BLaER1 treated with 17β-estradiol and CSF1 and Interleukin-3, amounts not matched to agents 10 nM and 100 nM (cell line): ENCODE results near the gene LIPN.
A peak's percentile ranks its signal among the peaks of the same experiment; 100 is the strongest.

Experiments
- H3K27ac ChIP-seq, 11 experiments: shearing (Covaris generic); formaldehyde crosslinking; 2 replicates each; pipeline ENCODE4 v1.8.1; 2022
- H3K27me3 ChIP-seq, 11 experiments: shearing (Covaris generic); formaldehyde crosslinking; 2 replicates each; pipeline ENCODE4 v1.8.1; 2022
- H3K36me3 ChIP-seq, 11 experiments: shearing (Covaris generic); formaldehyde crosslinking; 2 replicates each; pipeline ENCODE4 v1.8.1; 2022
- H3K4me1 ChIP-seq, 10 experiments: shearing (Covaris generic); formaldehyde crosslinking; 2 replicates each; pipeline ENCODE4 v1.8.1; 2022
- H3K4me2 ChIP-seq, 11 experiments: shearing (Covaris generic); formaldehyde crosslinking; 2 replicates each; pipeline ENCODE4 v1.8.1; 2022
- H3K4me3 ChIP-seq, 10 experiments: shearing (Covaris generic); formaldehyde crosslinking; 2 replicates each; pipeline ENCODE4 v1.8.1; 2022
- H3K9ac ChIP-seq, 11 experiments: shearing (Covaris generic); formaldehyde crosslinking; 2 replicates each; pipeline ENCODE4 v1.8.1; 2022
- H3K9me3 ChIP-seq, 11 experiments: shearing (Covaris generic); formaldehyde crosslinking; replicated peaks in 1 of 11; 2 replicates each; pipeline ENCODE4 v1.8.1; 2022
- H4K20me1 ChIP-seq, 11 experiments: shearing (Covaris generic); formaldehyde crosslinking; 2 replicates each; pipeline ENCODE4 v1.8.1; 2022
- Cebpa-rat ChIP-seq, 11 experiments: shearing (Covaris generic); IDR thresholded peaks; 2 replicates each; pipeline ENCODE4 v1.8.1; 2022

LIPN gene, protein sequence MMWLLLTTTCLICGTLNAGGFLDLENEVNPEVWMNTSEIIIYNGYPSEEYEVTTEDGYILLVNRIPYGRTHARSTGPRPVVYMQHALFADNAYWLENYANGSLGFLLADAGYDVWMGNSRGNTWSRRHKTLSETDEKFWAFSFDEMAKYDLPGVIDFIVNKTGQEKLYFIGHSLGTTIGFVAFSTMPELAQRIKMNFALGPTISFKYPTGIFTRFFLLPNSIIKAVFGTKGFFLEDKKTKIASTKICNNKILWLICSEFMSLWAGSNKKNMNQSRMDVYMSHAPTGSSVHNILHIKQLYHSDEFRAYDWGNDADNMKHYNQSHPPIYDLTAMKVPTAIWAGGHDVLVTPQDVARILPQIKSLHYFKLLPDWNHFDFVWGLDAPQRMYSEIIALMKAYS

DNA sequence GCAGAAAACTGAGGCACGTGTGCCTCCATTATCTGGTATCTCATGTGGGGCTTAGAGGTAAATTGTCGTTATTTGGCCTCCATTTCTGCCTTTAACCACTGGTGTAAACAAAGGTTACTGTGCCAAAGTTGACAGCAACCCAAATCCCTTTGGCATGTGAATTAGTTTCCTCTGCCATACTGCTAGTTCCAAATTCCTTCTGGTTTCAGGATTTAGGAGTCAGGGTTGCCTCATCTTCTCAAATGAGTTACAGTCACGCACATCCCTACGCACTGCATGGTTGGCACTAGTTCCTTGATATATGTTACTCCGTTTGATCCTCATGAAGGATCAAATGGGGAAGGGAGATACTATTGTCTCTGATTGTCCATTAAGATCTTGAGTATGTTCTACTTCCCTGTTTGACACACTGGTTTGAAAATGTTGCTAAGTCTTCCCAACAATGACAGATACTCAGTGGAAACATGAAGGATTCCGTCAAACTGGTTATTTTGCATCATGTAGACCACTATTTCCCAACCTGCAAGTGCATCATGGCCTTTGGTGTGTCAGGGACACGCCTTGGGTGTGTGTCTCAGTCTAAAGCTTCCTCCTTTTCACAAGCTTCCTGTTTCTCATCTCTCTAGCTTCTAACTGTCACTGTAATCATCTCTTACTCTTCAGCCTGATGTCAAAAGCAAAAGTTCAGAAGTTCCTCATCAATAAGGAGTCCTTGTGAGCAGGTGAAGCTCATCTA is at the start of gene LIPN:
LIPN (plus strand) TSS at position 655 of the 736 bp plus-strand sequence. CDS start 1,386 bp downstream, outside the sequence.
- H3K27me3 ChIP-seq, result no peaks in the 10 kb centered on the region
- no peaks in the 10 kb centered on the region for H3K36me3 ChIP-seq
- peak in 2 of 11 experiments; percentile 21 to 29; a peak in 1 of 22 replicates for TF ChIP-seq Cebpa-rat (IDR thresholded peaks at IDR 0.05)
- no peak within 1 kb of the TSS; a peak in 1 of 22 replicates for H3K9ac ChIP-seq
- no peak within 1 kb of the TSS for H3K4me3 ChIP-seq
- H3K4me2 ChIP-seq, result peak within 1 kb of the TSS in 5 of 11 experiments; percentile 23 to 41 (median 31); a peak in 6 of 22 replicates
- H3K27ac ChIP-seq, result peak within 1 kb of the TSS in 5 of 11 experiments; percentile 21 to 66 (median 45); a peak in 7 of 22 replicates
- H3K9me3 ChIP-seq, result no peaks in the 10 kb centered on the region
- H3K4me1 ChIP-seq, result peaks cover 0 to 12% (median 0%) of the 10 kb centered on the region in 10 experiments; a peak in 7 of 20 replicates
- no peaks in the 10 kb centered on the region for H4K20me1 ChIP-seq

DNA sequence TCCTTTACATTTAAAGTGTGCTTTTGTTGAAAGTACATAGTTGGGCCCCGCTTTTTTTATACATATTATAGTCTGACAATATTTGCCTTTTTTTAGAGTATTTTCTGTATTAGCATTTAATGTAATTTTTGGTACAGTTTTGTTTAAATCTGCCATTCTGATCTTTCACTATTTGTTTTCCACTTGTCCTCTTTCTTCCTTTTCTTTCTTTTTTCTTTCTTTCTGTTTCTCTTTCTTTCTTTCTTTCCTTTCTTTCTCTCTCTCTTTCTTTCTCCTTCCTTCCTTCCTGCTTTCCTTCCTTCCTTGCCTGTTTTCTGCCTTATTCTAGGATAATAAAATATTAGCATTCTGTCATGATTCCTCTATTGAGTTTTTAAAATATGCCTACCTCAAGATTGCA is 44.3 kb upstream of the LIPN start:
- H3K27ac ChIP-seq, result no peak overlapping the region
- H3K9me3 ChIP-seq, result no peaks in the 10 kb centered on the region
- H3K4me2 ChIP-seq, result no peak overlapping the region
- H4K20me1 ChIP-seq, result no peaks in the 10 kb centered on the region
- no peak overlapping the region for H3K4me3 ChIP-seq
- peaks cover 0 to 9% (median 0%) of the 10 kb centered on the region in 11 experiments; a peak in 1 of 22 replicates for H3K27me3 ChIP-seq
- no peaks in the 10 kb centered on the region for H3K36me3 ChIP-seq
- no peaks in the 10 kb centered on the region for H3K4me1 ChIP-seq
- no peak overlapping the region for H3K9ac ChIP-seq
- TF ChIP-seq Cebpa-rat (IDR thresholded peaks at IDR 0.05), result no peak

DNA sequence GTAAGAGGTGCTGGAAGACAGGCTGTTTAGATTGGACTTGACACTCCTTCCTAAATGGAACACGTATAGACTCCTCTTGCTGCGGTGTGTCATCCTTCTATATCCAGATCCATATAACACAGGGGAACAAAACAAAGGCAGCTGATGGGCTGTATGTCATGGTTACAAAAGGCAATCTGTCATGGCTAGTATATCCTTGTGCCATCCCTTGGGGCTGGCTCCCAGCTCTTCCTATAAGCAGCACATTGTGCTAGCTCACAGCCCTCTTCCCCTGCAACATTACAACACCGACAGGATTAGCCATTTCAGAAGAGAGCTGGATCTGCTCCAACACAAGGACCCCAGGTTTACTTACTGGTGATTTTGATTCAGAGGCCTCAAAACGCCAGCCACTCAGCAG is 38.4 kb upstream of the LIPN start:
- Histone ChIP-seq H3K36me3 (no peaks in the 10 kb centered on the region), H3K4me2 (no peak overlapping the region), H3K9ac (no peak overlapping the region), H3K9me3 (no peaks in the 10 kb centered on the region), H3K4me1 (peaks cover 0 to 7% (median 0%) of the 10 kb centered on the region in 10 experiments; a peak in 1 of 20 replicates), H4K20me1 (no peaks in the 10 kb centered on the region), H3K27ac (no peak overlapping the region), H3K4me3 (no peak overlapping the region), H3K27me3 (0 out of 22 replicates have a peak, but pooled peaks cover 0 to 2% (median 0%) of the 10 kb centered on the region in 11 experiments)
- no peak for TF ChIP-seq Cebpa-rat (IDR thresholded peaks at IDR 0.05)

DNA sequence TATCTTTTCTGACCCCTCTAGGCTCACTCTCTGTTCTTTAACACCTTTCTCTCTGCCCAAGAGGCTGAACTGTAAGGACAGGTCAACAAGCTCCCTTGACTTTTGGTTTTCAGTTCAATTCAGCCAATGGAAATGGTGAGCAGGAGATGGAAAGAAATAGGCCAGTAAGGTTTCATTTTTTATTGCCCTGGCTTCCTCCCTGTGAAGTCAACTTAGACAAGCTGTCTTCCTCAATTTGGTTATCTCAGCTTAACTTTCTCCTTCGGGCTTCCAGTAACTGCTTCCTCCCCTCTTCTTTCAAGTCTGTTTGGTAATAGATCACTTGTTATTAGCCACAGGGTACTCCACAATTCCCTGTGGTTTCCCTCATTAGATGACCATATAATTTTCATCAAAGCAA is 34.0 kb upstream of the LIPN start:
- H3K9me3 ChIP-seq, result no peaks in the 10 kb centered on the region; a peak in 1 of 22 replicates
- H3K4me1 ChIP-seq, result peaks cover 0 to 7% (median 0%) of the 10 kb centered on the region in 10 experiments; a peak in 1 of 20 replicates
- H4K20me1 ChIP-seq, result no peaks in the 10 kb centered on the region
- no peak overlapping the region for H3K27ac ChIP-seq
- H3K27me3 ChIP-seq, result 0 out of 22 replicates have a peak, but pooled peaks cover 0 to 2% (median 0%) of the 10 kb centered on the region in 11 experiments
- no peak for TF ChIP-seq Cebpa-rat (IDR thresholded peaks at IDR 0.05)
- peak overlapping the region in 2 of 11 experiments; percentile 6 to 28; a peak in 1 of 22 replicates for H3K4me2 ChIP-seq
- H3K4me3 ChIP-seq, result no peak overlapping the region
- no peak overlapping the region for H3K9ac ChIP-seq
- H3K36me3 ChIP-seq, result no peaks in the 10 kb centered on the region

DNA sequence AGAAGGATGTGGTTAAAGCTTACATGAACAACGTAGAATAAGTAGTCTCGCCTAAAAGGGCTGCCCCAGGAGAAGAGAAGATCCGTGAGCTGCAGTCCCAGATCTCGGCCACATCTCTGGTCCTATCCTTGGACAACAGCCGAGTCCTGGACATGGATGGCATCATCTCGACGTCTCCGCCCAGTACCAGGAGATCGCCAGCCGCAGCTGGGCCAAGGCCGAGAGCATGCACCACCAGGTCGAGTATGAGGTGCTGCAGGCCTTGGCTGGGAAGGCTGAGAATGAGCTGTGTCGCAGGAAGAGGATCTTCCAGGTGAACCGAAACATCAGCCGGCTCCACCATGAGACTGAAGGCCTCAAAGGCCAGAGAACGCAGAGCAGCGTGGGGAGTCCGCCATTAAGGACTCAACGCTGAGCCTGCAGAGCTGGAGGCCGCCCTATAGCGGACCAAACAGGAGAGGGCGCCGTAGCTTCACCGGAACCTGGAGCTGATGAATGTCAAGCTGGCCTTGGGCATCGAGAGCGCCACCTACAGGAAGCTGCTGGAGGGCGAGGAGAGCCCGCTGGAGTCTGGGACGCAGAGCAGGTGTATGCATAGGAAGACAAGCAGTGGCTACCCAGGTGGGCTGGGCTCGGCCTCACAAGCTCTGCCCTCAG is 31.6 kb upstream of the LIPN start:
- Histone ChIP-seq H3K36me3 (no peaks in the 10 kb centered on the region), H3K4me1 (peaks cover 0 to 7% (median 2%) of the 10 kb centered on the region in 10 experiments; a peak in 9 of 20 replicates), H3K9me3 (no peaks in the 10 kb centered on the region; a peak in 1 of 22 replicates), H3K27ac (no peak overlapping the region), H3K4me3 (no peak overlapping the region), H3K27me3 (0 out of 22 replicates have a peak, but pooled peaks cover 0 to 2% (median 0%) of the 10 kb centered on the region in 11 experiments), H3K9ac (no peak overlapping the region), H3K4me2 (no peak overlapping the region), H4K20me1 (no peaks in the 10 kb centered on the region)
- TF ChIP-seq Cebpa-rat (IDR thresholded peaks at IDR 0.05), result no peak

DNA sequence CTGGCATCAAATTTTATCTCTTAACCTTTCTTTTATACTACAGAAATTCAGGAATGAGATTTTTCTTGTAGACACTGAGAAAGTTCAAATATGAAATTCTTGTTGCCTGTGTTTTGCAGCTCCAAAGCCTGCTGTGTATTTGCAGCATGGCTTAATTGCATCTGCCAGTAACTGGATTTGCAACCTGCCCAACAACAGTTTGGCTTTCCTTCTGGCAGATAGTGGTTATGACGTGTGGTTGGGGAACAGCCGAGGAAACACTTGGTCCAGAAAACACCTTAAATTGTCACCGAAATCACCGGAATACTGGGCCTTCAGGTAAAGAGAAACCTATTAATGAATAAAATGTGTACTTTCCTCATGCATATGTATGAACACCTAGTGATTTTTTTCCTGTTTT is 29.0 kb upstream of the LIPN start:
- Histone ChIP-seq H3K36me3 (no peaks in the 10 kb centered on the region), H3K9me3 (no peaks in the 10 kb centered on the region; a peak in 1 of 22 replicates), H4K20me1 (no peaks in the 10 kb centered on the region), H3K4me2 (no peak overlapping the region), H3K4me1 (peaks cover 0 to 9% (median 7%) of the 10 kb centered on the region in 10 experiments; a peak in 12 of 20 replicates), H3K4me3 (no peak overlapping the region), H3K27me3 (no peaks in the 10 kb centered on the region), H3K27ac (no peak overlapping the region), H3K9ac (no peak overlapping the region)
- no peak for TF ChIP-seq Cebpa-rat (IDR thresholded peaks at IDR 0.05)

DNA sequence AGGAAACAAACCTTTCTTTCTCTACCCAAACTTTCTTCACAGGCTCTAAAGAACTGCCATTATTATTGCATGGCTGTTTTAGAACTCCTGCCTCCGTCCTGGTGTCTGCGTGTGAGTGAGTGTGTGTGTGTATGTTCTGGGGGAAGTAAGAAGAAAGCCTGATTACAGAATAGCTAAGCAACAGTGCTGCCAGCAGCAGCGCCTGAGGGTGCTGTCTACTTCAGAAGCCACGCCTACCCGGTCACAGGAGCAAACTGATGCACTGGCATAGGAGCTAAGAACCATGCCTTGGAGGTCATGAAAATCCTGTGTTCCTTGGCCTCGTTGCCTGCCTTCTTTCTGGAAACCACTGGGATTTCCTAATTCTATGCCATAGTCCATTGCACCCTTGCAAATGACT is 28.5 kb upstream of the LIPN start:
- Histone ChIP-seq H3K4me3 (no peak overlapping the region), H3K9me3 (no peaks in the 10 kb centered on the region; a peak in 1 of 22 replicates), H3K9ac (no peak overlapping the region), H3K27ac (no peak overlapping the region), H3K4me2 (no peak overlapping the region), H3K27me3 (no peaks in the 10 kb centered on the region), H3K36me3 (no peaks in the 10 kb centered on the region), H4K20me1 (no peaks in the 10 kb centered on the region), H3K4me1 (peaks cover 0 to 9% (median 7%) of the 10 kb centered on the region in 10 experiments; a peak in 11 of 20 replicates)
- no peak for TF ChIP-seq Cebpa-rat (IDR thresholded peaks at IDR 0.05)

DNA sequence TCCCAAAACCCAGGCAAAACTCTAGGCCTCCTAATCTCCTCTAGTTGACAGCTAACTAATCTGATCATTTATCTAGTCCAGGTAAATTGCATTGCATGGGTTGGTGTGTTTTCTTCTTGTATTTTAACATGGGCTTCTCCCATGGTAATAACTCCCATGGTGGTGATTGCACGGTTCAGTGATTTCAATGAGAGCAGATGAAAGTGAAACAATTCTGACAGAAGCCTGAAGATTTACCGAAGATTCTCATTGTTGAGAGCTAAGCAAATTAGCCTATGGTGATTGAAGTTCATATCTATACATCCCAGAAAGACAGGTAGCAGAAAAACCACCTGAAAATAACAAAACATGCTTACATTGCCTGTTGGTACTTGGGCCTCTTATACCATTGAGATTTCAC is 26.6 kb upstream of the LIPN start:
- H3K27ac ChIP-seq, result no peak overlapping the region
- H3K9me3 ChIP-seq, result no peaks in the 10 kb centered on the region; a peak in 1 of 22 replicates
- peaks cover 0 to 9% (median 7%) of the 10 kb centered on the region in 10 experiments; a peak in 11 of 20 replicates for H3K4me1 ChIP-seq
- H3K4me3 ChIP-seq, result no peak overlapping the region
- no peak overlapping the region for H3K9ac ChIP-seq
- H4K20me1 ChIP-seq, result no peaks in the 10 kb centered on the region
- no peak for TF ChIP-seq Cebpa-rat (IDR thresholded peaks at IDR 0.05)
- H3K36me3 ChIP-seq, result no peaks in the 10 kb centered on the region
- H3K4me2 ChIP-seq, result peak overlapping the region; percentile 9 to 60 (median 34); a peak in 15 of 22 replicates
- H3K27me3 ChIP-seq, result no peaks in the 10 kb centered on the region
